Glutamatergic neuron (in vitro differentiated cells): Measurements from ENCODE around the gene MRPL17. TPM values are rescaled to one million over a fixed set of nuclear protein-coding genes. Genes with fewer than 3 reads are reported as not detected.

Experiments used
- DNase-seq: peaks from one replicate; pipeline ENCODE4 v3.0.0; 2022
- H3K27ac Mint-ChIP-seq: one replicate; pipeline ENCODE4 v1.8.0; 2020; ENCODE audit warnings: mild to moderate bottlenecking, mixed read lengths, inconsistent platforms; ENCODE audit not compliant: unreplicated experiment
- H3K27me3 Mint-ChIP-seq: one replicate; pipeline ENCODE4 v1.8.0; 2020; ENCODE audit warnings: mild to moderate bottlenecking, moderate library complexity, mixed read lengths, inconsistent platforms; ENCODE audit not compliant: unreplicated experiment
- H3K36me3 Mint-ChIP-seq: one replicate; pipeline ENCODE4 v1.8.0; 2020; ENCODE audit warnings: mild to moderate bottlenecking, mixed read lengths, inconsistent platforms; ENCODE audit not compliant: unreplicated experiment
- H3K4me1 Mint-ChIP-seq: one replicate; pipeline ENCODE4 v1.8.0; 2020; ENCODE audit warnings: mild to moderate bottlenecking, low read depth, mixed read lengths, inconsistent platforms; ENCODE audit not compliant: unreplicated experiment
- H3K4me3 Mint-ChIP-seq: one replicate; pipeline ENCODE4 v1.8.0; 2020; ENCODE audit warnings: mild to moderate bottlenecking, mixed read lengths, inconsistent platforms; ENCODE audit not compliant: unreplicated experiment
- H3K9me3 Mint-ChIP-seq: one replicate; pipeline ENCODE4 v1.8.0; 2020; ENCODE audit warnings: mild to moderate bottlenecking, moderate library complexity, mixed read lengths, inconsistent platforms; ENCODE audit not compliant: unreplicated experiment
- CTCF ChIP-seq: fragments of 200-600 bp; sonication (generic); IDR thresholded peaks from one replicate; pipeline ENCODE4 v1.5.0; 2021; ENCODE audit not compliant: partially characterized antibody, unreplicated experiment
- total RNA-seq: library from RNA; stranded (reverse); fragmentation: NEBNext Ultra II Directional; extraction: Animal tissue kit (Norgen Biotek cat#: 25700); gene quantifications from one replicate; pipeline ENCODE4 v1.2.1, GENCODE V29; 2021; ENCODE audit not compliant: unreplicated experiment

MRPL17 gene
- total RNA-seq, 1 donor from 2014 or later: 23.3 TPM

GRCh38 chr11:6638429-6638828, 44.7 kb downstream of the MRPL17 start:
- Mint-ChIP-seq H3K4me1 (no peaks in the 10 kb centered on the region), H3K9me3 (no peaks in the 10 kb centered on the region), H3K27ac (no peak overlapping the region), H3K27me3 (peaks cover 2% of the 10 kb centered on the region), H3K4me3 (no peak overlapping the region), H3K36me3 (peaks cover 6% of the 10 kb centered on the region)
- no peak for DNase-seq
- no peak for TF ChIP-seq CTCF

GRCh38 chr11:6637871-6638270, 45.3 kb downstream of the MRPL17 start:
- TF ChIP-seq CTCF: no peak
- H3K9me3 Mint-ChIP-seq: no peaks in the 10 kb centered on the region

GRCh38 chr11:6636480-6636879, 46.7 kb downstream of the MRPL17 start:
- DNase-seq: no peak
- peaks cover 7% of the 10 kb centered on the region for H3K27me3 Mint-ChIP-seq
- no peak for TF ChIP-seq CTCF
- no peak overlapping the region for H3K27ac Mint-ChIP-seq
- H3K36me3 Mint-ChIP-seq: peaks cover 17% of the 10 kb centered on the region
- H3K4me3 Mint-ChIP-seq: no peak overlapping the region
- no peaks in the 10 kb centered on the region for H3K9me3 Mint-ChIP-seq
- H3K4me1 Mint-ChIP-seq: no peaks in the 10 kb centered on the region

More at GRCh38 chr11:6637871-6638270, 45.3 kb downstream of the MRPL17 start:
- Mint-ChIP-seq H3K4me3 (no peak overlapping the region), H3K27me3 (peaks cover 2% of the 10 kb centered on the region), H3K27ac (no peak overlapping the region), H3K4me1 (no peaks in the 10 kb centered on the region), H3K36me3 (peaks cover 11% of the 10 kb centered on the region)
- DNase-seq: no peak

GRCh38 chr11:6635082-6635932, 47.8 kb downstream of the MRPL17 start:
- Mint-ChIP-seq H3K27me3 (peaks cover 15% of the 10 kb centered on the region), H3K27ac (no peak overlapping the region), H3K4me3 (no peak overlapping the region), H3K9me3 (peaks cover 2% of the 10 kb centered on the region), H3K36me3 (peaks cover 23% of the 10 kb centered on the region), H3K4me1 (no peaks in the 10 kb centered on the region)
- DNase-seq: peak; percentile 74
- TF ChIP-seq CTCF: no peak

- DNase-seq: no peak
- TF ChIP-seq CTCF: no peak
- Mint-ChIP-seq H3K27ac (no peak overlapping the region), H3K4me1 (no peaks in the 10 kb centered on the region), H3K4me3 (no peak overlapping the region), H3K36me3 (peaks cover 23% of the 10 kb centered on the region), H3K27me3 (peaks cover 17% of the 10 kb centered on the region), H3K9me3 (peaks cover 2% of the 10 kb centered on the region)
These were observed 48.6 kb downstream of the MRPL17 start for GRCh38 chr11:6634534-6634933.
